IPS-18c (cell line): Measurements from ENCODE around the gene TBC1D24.
A peak's percentile ranks its signal among the peaks of the same experiment; 100 is the strongest.

ENCODE experiments used
- H3K4me3 ChIP-seq: 2 replicates; pipeline ENCODE4 v1.7.0; 2013; ENCODE audit warnings: low read depth, mild to moderate bottlenecking, low read length, moderate library complexity; ENCODE audit not compliant: insufficient read depth
- H3K9me3 ChIP-seq: one replicate; pipeline ENCODE4 v1.6.1; 2013; ENCODE audit warnings: mild to moderate bottlenecking, low read length, moderate library complexity; ENCODE audit not compliant: control insufficient read depth, insufficient read depth

TBC1D24 gene

GRCh38 chr16:2462031-2462866 lies 12.7 kb upstream of the TBC1D24 start:
- no peaks in the 10 kb centered on the region for H3K9me3 ChIP-seq
- no peak overlapping the region for H3K4me3 ChIP-seq

DNA sequence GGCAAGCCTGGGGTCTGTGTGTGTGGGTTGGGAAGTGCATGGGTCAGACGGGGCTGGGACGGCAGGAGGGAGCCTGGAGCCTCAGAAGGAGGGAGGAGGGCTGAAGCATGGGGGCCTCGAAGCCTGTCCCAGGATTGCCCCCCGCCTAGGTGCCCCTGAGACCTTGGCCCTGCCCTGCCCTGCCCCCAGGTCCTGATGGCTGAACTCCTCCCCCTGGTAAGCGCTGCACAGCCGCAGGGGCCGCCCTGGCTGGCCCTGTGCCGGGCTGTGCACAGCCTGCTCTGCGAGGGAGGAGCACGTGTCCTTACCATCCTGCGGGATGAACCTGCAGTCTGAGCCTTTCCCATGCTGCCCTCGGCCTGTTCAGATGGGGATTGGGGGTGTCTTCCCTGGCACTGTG lies 10.6 kb upstream of the TBC1D24 start:
- H3K4me3 ChIP-seq = no peak overlapping the region
- H3K9me3 ChIP-seq = no peaks in the 10 kb centered on the region

DNA sequence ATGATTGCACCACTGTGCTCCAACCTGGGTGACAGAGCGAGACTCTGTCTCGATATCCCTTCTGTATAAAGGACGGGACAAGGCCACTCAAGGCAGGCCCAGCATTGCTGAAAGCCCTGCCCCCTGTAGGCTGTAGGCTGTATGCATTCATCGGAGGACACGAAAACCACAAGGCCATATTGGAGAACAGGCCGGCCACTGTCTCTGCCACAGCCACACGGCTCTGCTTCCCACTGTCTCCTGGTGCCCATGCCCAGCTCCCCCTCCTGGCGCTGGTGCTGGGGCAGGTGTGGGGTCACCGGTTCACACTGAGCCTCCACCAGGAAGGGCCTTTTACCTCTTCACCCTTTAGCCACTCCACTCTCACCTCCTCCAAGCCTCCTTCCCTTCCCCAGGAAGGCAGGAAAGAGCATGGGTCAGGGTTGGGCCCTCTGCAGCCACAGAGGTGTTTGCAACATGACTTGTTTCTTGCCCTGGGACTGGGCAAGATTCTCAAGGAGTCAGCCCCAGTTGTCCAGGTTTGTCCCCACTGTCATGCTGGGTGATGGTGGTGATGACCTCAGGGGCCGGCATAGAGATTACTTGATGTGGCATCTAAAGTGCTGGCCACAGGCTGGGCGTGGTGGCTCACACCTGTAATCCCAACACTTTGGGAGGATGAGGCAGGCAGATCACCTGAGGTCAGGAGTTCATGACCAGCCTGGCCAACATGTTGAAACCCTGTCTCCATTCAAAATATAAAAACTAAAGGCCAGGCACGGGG lies 9.1 kb upstream of the TBC1D24 start:
- Histone ChIP-seq H3K4me3 (no peak overlapping the region), H3K9me3 (no peaks in the 10 kb centered on the region)

DNA sequence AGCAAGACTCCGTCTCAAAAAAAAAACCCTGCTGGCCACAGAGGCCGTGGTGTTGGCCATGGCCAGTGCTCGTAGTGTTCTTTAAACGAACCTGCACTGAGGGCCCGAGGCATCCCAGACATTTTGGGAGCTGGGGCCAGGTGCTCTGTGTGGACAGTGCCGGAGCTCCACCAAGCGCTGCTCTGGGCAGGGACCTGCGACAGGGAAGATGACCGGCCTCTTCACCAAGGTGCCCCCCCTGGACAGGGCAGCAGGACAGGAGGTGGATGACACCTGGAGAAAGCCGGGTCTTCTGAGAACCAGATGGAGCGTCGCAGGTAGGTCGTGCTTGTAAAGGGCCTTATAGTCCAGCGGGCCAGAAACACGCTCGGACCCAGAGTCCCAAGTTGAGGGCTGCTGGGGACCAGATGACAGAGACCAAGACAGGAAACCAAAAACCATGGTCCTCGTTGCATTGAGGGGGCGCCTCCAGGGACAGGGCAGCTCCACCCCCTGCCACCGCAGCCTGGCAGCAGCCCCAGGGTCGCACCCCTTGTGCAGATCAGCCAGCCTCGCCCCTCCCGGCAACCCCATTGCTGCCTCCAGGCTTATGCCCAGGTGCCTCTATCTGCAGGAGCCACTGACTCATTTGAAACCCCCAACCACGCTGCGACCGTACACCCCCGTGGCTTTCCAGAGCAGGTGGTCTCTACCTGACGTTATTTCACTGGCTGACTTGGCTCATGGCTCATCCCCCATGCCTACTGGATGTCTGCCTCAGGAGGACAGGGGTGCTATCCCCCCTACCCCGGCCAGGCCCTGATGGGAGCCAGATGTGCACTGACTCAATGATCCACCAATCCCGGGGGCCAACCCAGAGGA lies 8.0 kb upstream of the TBC1D24 start:
- Histone ChIP-seq H3K9me3 (no peaks in the 10 kb centered on the region), H3K4me3 (no peak overlapping the region)

- Histone ChIP-seq H3K4me3 (peak overlapping the region; percentile 46; the same call in 1 of the 2 replicates), H3K9me3 (no peaks in the 10 kb centered on the region)
Measured at GRCh38 chr16:2467528-2468232, 7.2 kb upstream of the TBC1D24 start.

- no peaks in the 10 kb centered on the region for H3K9me3 ChIP-seq
- peak overlapping the region; percentile 46 for H3K4me3 ChIP-seq
Measured at GRCh38 chr16:2468233-2468724, 6.6 kb upstream of the TBC1D24 start.

DNA sequence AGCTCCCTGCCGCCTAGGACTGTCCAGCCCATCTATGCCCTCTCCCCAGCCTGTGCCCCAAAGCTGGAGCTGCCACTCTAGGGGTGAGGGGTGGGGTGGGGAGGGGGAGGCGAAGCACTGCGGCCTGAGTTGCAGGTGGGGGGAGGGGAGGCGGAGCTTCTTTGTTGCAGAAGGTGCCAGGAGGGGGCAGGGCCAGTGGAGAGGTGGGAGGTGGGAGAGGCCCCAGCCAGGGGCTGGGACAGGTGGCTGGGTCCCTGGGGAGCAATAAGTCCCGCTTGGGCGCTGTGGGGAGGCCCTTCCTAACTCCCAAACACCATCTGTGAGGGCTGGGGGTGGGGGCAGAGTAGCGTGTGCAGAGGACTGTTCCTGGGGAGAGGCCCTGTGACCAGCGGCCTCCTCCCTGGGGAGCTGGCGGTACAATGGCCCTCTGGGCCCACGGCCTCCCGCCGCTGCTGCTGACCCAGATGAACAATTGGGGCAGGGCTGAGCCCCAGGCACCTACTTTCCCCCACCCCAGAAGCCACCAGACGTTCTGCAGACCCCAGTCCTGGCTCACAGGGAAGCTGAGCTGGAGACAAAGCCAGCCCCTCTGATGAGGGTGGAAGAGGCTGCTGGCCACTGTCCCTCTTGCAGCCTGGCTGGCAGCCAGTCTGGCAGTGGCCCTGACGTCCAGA lies 6.1 kb upstream of the TBC1D24 start:
- peak overlapping the region; percentile 46 for H3K4me3 ChIP-seq
- H3K9me3 ChIP-seq = no peaks in the 10 kb centered on the region

GRCh38 chr16:2469399-2470233 lies 5.3 kb upstream of the TBC1D24 start:
- Histone ChIP-seq H3K9me3 (no peaks in the 10 kb centered on the region), H3K4me3 (peak overlapping the region; percentile 46; the same call in 1 of the 2 replicates)

DNA sequence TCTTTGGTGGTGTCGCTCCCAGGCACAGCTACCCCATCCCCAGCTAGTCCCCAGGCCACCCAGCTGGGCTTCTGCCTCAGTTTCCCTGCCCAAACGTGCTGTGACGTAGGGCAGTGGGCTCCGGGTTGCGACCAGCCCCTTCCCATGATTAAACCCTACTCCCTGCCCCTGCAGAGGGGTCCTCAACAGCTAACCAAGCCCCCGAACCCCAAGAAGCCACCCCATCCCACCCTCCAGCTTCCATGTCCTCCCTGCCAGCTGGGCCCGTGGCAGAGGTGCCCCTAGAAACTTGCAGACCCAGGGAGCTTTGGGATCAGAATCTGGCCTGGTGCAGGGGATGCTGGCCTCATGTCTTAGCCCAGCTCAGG lies 4.7 kb upstream of the TBC1D24 start:
- Histone ChIP-seq H3K4me3 (no peak overlapping the region; the same call in 1 of the 2 replicates), H3K9me3 (no peaks in the 10 kb centered on the region)

GRCh38 chr16:2470603-2471015 lies 4.3 kb upstream of the TBC1D24 start:
- H3K4me3 ChIP-seq = no peak overlapping the region; the same call in 1 of the 2 replicates
- no peaks in the 10 kb centered on the region for H3K9me3 ChIP-seq

- Histone ChIP-seq H3K9me3 (no peaks in the 10 kb centered on the region), H3K4me3 (peak within 1 kb of the TSS; percentile 41)
Measured at GRCh38 chr16:2471016-2471652, 3.8 kb upstream of the TBC1D24 start, which contains the start of gene NTN3. Gene NTN3, plus strand, starts transcription at chr16:2471297. Its CDS starts 405 bp downstream, at chr16:2471702.

DNA sequence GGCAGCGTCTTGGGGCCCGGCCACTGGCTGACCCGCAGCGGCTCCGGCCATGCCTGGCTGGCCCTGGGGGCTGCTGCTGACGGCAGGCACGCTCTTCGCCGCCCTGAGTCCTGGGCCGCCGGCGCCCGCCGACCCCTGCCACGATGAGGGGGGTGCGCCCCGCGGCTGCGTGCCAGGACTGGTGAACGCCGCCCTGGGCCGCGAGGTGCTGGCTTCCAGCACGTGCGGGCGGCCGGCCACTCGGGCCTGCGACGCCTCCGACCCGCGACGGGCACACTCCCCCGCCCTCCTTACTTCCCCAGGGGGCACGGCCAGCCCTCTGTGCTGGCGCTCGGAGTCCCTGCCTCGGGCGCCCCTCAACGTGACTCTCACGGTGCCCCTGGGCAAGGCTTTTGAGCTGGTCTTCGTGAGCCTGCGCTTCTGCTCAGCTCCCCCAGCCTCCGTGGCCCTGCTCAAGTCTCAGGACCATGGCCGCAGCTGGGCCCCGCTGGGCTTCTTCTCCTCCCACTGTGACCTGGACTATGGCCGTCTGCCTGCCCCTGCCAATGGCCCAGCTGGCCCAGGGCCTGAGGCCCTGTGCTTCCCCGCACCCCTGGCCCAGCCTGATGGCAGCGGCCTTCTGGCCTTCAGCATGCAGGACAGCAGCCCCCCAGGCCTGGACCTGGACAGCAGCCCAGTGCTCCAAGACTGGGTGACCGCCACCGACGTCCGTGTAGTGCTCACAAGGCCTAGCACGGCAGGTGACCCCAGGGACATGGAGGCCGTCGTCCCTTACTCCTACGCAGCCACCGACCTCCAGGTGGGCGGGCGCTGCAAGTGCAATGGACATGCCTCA lies 3.1 kb upstream of the TBC1D24 start:
- H3K4me3 ChIP-seq = peak overlapping the region; percentile 41

DNA sequence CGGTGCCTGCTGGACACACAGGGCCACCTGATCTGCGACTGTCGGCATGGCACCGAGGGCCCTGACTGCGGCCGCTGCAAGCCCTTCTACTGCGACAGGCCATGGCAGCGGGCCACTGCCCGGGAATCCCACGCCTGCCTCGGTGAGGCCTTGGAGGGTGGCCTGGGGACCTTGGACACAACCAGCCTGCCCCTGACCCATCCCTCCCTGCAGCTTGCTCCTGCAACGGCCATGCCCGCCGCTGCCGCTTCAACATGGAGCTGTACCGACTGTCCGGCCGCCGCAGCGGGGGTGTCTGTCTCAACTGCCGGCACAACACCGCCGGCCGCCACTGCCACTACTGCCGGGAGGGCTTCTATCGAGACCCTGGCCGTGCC lies 2.5 kb upstream of the TBC1D24 start:
- H3K9me3 ChIP-seq = no peaks in the 10 kb centered on the region
- no peak overlapping the region for H3K4me3 ChIP-seq

More for the DNA sequence above, 3.1 kb upstream of the TBC1D24 start:
- H3K9me3 ChIP-seq = no peaks in the 10 kb centered on the region

- H3K9me3 ChIP-seq = no peaks in the 10 kb centered on the region
- no peak overlapping the region for H3K4me3 ChIP-seq
Measured at GRCh38 chr16:2472885-2473445, 2.0 kb upstream of the TBC1D24 start.
